Non-pigmented ciliary epithelial cell (primary cell): ENCODE results near the gene MICB.

Source experiments
- DNase-seq: peaks from one replicate; pipeline ENCODE4 v3.0.0-alpha.2; 2010; ENCODE audit warnings: low read depth

The MICB gene

DNA sequence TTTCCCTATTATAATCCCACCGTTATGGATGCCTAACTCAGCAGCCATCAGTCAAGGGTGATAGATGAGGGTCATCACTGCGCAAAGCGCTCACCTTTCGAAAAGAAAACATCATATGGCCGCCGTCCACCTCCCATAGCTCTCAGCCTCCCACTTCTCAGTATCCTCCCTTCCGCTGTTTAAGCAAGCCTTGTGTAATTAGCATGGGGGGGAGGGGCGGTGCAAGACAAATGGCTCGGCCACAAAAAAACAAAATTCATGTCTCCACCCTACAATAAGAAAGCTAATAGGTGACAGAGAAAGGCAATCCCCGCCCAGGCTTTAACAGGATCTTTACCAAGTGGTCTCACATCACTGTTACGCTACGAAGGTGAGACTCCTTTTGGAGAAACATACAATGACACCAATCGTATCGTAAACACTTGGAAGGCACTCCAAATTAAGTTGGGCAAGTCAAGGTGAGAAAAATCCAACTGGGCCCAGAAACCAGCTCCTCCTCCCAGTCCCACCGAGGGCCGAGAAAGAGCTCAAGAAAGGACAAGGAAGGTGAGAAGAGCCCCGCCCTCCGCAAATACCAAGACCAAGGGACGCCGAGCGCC, 43.2 kb downstream of the MICB start:
- DNase-seq = no peak

DNA sequence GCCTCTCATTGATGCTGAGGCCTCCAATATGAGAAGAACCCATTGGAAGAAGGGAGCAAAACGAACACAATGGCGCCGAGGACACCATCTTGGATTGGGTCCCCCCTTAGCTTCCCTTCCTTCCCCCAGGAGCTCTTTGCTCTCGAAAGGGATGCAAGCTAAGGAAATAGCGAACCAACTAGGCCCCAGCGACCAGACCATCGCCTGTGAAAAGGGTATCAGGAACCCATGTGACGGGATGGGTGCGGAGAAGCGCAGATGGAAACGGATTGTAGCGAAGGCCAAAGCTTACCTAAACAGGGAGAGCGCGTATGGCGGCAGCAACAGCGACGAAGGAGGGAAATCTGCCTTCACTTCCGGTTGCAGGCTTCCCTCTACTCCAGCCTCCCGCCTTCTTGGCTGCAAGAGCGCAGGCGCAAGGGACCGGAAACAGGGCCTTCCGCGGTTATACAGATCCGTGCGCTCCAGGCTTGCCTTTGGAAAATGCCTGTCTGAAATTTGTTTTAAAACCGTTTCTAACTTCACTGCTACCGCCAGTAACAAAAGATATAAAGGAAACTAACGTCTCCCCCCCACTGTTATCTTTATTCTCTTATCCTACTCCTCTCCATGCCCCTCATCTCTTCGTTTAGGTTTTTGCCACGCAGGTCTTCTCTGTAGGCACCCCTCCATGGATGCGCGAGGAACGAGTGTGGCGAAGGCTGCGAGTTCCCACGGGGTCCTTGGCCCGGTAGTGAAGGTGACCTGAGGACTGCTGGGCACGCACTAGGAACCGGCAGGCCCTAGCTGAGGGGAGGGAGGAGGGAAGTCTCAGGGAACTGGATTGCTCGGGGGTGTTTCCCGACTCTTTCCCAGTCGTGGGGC, 43.9 kb downstream of the MICB start, which contains the start of gene DDX39B:
Gene DDX39B, minus strand, starts transcription at position 346 of the 864 bp plus-strand sequence. CDS start 1,471 bp downstream, outside the sequence.
- peak; percentile 82 for DNase-seq

DNA sequence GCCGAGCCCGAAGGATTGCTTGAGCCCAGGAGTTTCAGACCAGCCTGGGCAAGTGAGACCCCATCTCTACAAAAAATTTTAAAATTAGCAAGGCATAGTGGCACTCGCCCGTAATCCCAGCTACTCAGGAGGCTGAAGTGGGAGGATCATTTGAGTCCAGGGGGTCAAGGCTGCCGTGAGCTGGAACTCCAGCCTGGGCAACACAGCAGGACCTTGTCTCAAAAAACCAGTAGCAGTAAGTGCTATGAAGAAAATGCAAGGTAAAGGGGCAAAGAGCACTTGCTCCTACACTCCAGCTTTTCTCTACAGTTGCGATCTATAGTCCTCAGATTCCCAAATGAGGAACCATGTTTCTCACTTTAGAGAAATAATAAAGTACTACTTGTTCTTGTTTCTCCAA, 45.7 kb downstream of the MICB start:
- DNase-seq = no peak

DNA sequence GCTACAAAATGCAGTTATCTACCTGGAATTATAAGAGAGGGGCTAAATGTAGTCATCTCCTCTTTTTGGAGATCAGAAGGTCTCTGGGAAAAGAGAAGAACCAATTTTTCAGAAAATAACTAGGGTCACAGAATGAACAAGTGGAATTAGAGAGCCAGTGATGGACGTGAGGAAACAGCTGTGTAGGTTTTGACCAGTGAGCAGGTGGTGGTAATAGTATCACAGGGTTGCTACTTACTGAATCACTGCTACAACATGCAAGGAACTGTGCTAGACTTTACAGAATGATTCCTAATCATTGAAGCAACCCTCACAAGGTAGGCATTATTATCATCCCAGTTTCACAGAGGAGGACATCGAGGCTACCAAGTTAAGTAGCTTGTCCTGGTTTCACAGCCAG, 46.7 kb downstream of the MICB start:
- DNase-seq = no peak

DNA sequence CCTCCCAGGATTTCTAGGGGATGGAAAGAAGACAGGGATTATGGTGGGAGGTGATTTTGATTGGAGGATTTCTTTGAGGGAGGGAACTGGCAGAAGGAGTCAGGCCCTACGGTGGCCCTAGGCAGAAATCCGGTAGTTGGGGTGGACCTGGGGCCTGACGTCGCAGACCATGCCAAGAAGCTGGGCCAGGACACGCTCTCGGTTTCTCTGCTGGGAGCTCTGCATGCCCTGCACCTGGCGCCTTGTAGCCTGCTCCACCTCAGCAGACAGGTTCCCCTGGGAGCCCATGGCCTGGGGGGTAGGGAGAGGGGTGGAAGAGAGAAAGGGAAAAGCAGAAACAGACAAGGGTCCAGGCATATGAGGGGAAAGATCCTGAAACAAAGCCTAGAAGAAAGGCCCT, 47.3 kb downstream of the MICB start:
- DNase-seq = no peak

DNA sequence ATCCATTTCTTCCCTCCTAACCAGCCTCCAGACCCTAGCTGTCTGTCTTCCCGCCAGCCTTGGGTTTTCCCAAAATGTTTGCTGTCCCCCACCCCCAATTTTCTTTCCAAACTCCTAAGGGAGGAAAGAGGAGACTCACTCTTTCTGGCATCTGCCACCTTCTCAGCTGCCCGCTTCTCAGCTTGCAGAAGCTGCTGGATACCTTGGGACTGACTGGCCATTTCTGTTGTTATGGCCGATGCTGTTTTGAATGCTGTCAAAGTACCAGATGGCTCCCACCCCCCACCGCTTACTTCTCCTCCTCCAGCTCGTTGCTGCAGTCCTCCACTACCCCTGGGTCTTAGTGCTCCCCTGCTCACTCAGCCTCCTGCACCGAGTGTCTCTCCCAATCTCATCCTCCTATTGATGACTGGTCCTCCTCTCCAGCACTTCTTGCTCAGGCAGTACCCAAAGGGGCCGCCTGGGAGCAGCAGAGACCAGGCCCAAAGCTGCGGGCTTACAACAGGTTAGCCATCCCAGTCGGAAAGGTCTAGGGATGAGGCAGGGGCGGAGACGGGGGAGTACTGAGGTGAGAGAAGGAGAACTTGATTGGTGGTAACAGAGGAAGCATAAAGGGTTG, 48.5 kb downstream of the MICB start, which contains the start of gene ATP6V1G2:
Gene ATP6V1G2, minus strand, starts transcription at position 270 of the 619 bp plus-strand sequence. Its CDS starts 49 bp downstream, at position 221.
- no peak for DNase-seq

DNA sequence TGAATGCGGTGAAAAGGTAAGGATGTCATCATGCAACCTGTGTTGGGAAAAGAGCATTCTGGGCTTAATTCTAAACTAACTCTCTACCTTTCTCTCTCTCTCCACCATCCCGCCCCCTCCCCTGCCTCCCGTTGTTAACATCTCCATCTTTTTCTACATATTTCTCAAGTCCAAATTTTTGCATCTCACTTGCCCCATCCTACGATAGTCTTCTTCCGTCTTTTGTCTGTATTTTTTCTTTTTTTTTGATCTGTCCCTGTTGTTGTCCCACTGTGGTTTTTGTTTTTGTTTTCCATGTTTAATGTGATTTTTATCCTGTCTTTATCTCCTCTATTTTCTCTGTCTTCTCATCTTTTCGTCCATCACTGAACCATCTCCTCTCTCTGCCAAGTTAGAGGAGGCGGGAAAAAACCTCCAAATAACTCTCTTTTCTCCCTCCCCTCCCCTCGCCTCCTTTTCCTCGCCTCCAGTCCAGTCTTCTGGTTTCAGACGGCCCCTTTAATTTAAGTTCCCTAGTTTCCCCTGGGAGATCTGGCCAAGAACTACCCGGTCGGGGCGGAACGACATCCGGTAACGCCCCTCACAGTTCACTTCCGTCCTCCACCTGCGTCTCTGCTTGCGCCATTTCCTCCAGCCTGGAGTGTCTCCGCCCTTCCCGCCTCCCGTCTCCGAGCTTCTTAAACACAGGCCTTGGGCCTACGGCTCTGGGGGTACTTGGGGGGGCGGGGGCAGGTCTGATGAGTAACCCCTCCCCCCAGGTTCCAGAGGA, 49.2 kb downstream of the MICB start, which contains the start of gene NFKBIL1:
Gene NFKBIL1, plus strand, starts transcription at position 651 of the 769 bp plus-strand sequence. Its CDS starts 87 bp downstream, at position 738.
- DNase-seq = peak; percentile 89

DNA sequence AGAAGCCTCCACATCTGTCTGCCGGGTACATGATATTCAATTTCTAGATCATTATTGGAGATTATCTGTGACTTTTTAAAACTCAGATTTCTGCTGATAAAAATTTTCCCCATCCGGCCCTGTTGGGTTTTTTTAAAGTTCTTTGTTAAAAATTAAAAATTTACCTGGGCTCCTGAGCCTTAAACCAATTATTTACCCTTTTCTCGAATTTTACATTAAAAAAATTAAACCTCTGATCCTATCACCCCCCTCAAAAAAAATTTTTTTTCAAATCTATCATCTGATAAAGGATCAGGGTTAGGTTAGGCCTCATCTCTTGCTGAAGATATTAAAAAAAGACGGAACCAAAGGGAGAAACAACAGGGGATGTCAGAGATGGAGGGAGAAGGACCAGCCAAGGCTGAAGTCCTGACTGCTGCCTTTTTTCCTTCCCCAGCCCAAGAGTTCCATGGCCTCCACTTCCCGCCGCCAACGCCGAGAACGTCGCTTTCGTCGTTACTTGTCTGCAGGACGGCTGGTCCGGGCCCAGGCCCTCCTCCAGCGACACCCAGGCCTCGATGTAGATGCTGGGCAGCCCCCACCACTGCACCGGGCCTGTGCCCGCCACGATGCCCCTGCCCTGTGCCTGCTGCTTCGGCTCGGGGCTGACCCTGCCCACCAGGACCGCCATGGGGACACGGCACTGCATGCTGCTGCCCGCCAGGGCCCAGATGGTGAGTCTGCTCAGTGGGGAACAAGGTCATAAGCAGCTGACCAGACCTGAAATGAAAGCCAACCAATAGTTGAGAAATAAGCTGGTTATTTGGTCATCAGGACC, 50.0 kb downstream of the MICB start:
- DNase-seq = no peak

DNA sequence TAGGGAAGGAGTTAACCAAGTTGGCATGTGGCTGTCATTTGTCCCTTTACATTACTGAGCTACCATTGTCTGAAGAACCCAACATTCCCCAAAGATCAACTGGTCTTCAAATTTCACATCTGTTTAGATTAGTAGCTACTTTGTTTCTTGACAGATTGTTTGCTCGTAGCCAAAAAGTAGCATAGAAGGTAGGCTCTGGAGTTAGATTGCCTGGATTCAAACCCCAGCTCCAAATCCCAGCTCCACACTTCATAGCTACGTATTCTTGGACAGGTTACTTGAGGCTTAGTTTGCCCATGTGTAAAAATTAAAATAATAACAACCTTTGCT, 50.6 kb downstream of the MICB start:
- no peak for DNase-seq

DNA sequence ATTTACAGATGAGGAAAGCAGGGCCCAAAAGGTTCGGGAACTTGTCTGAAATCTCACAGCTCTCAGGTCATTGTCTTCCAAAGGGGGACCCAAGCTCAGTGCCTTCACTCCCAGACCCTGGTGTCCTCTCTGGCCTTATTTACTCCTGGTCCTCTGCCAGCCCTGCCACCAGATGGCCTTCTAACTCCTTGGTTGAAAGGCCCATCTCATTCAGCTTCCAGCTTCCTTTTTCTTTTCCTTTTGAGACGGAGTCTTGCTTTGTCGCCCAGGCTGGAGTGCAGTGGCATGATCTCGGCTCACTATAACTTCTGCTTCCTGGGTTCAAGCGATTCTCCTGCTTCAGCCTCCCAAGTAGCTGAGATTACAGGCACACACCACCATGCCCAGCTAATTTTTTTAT, 53.4 kb downstream of the MICB start:
- DNase-seq = peak; percentile 31

DNA sequence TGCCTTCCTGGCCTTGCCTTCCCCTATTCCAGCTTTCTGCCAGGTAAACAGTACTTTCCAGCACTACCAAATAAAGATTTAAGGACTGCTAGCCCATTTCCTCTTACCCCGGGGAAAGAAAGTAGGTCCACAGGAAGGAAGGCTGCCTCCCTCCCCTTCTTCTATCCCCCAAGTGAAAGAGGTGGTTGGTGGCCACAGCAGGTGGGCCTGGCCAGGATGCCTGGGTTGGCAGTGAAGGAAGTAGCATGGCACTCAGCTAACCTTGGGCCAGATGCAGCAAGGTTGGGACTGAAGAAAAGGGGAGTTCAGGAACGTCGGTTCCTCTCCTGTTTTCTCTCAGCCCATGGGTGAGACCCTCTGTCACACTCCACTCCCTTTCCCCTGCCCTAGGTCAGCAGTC, 58.4 kb downstream of the MICB start:
- DNase-seq = no peak

DNA sequence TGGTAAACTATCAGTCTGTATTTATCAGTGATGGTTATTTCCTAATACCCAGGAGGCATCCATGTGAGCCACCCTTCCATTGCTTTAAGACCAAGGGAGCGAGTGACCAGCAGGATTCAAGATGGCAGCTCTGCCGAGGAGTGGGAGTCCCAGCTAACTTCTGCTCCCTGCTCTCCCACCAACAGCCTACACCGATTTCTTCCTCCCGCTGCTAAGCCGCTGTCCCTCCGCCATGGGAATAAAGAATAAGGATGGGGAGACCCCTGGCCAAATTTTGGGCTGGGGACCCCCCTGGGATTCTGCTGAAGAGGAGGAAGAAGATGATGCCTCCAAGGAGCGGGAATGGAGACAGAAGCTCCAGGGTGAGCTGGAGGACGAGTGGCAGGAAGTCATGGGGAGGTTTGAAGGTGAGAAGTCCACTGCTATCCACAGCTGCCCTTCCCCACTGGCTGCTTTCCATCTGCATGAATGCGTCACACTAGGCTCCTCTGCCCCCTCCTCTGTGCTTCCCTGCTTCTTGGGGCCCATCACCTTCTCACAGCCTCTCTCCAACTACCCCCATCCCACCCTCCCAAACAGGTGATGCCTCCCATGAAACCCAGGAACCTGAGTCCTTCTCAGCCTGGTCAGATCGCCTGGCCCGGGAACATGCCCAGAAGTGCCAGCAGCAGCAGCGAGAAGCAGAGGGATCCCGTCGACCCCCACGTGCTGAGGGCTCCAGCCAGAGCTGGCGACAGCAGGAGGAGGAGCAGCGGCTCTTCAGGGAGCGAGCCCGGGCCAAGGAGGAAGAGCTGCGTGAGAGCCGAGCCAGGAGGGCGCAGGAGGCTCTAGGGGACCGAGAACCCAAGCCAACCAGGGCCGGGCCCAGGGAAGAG, 59.7 kb downstream of the MICB start:
- no peak for DNase-seq

DNA sequence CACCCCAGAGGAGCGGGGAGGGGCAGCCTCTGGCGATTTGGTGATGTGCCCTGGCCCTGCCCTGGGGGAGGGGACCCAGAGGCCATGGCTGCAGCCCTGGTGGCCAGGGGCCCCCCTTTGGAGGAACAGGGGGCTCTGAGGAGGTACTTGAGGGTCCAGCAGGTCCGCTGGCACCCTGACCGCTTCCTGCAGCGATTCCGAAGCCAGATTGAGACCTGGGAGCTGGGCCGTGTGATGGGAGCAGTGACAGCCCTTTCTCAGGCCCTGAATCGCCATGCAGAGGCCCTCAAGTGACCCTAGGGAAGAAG, 60.3 kb downstream of the MICB start:
- no peak for DNase-seq

DNA sequence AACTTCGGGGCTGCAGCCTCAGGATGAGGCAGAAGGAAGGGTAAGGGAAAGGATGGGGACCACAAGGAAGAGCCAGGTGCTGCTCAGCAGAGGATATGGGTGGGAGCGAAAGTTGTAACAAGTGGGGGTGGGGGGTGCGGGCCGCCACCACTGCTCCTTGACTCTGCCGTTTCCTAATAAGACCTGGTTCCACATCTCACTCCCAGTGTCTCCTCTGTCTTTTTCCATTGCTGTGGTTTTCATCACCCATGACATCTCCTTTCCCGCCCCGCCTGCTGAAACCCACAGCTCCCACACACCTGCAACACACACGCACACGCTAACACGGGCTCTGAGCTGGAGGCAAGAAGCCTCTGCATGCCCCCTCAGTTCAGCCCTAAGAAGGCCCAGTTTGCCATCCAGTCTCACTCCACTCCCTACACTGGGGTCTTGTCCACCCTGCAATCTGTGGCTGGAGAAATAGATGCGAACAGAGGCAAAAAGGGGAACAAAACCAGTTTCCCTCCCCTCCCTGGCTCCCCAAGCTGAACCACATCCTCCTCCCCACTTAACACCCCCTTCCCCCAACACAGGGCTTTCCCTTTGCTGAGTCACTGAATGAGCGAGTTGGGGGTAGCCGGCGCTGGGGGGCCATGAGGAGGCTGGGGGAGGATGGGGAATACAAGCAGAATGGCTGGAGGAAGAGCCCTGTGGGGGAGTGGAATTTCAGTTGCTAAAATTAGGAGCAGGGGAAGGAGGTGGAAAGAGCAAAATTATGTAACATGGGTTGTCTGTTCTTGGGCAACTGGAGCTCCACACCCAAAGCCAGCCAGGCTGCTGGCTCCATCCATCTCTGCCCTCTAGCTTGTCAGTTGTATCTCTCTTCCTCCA, 60.9 kb downstream of the MICB start:
- DNase-seq = no peak

DNA sequence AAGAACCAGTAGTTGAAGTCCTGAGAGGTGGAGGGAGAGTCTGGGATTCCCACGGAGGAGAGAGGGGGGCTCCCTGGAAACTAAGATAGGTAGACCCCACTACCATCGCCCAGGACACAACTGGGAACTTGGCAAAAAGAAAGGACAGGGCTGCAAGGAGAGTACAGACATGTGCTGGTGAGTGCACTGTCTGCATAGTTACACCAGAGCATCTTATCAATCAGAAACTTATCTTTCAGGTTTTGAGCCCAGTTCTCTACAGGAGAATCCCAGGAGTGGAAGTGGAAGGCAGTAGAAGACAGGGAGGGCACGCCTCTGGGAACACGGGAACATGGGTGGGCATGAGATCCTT, 61.6 kb downstream of the MICB start:
- DNase-seq = no peak

DNA sequence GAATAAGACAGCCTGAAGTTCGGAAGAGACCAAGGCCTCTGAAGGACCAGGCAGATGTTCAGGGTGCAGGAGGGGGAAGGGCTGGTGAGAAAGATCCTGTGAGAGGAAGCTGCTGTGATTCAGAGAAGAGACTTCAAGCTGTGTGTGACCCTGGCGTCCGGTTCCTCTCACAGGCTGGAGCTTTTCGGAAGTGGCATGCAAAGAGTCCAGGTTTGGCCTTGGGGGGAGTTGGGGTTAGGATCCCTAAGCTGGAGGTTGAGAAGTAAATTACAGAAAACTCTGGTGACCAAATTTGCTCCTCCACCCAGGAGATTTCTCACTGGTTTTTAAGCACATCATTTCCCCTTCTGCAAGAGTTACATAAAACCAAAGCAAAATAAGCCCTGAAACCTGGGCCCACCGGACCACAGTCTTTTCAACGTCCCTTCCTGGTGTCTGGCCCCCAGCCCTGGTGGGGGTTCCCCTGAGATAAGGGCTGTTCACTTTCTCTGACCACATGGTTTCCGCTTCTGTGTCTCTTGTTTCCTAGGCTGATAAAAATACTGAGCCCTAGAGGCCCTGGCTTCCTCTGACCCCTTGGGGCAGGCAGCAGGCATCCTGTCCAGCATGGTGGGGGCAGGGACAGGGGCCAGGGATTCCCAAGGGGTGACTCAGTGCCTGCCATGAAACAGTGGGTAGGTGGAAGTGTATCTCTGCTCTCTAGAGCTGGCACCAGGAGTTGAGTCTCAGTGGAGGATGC, 62.2 kb downstream of the MICB start:
- DNase-seq = no peak

DNA sequence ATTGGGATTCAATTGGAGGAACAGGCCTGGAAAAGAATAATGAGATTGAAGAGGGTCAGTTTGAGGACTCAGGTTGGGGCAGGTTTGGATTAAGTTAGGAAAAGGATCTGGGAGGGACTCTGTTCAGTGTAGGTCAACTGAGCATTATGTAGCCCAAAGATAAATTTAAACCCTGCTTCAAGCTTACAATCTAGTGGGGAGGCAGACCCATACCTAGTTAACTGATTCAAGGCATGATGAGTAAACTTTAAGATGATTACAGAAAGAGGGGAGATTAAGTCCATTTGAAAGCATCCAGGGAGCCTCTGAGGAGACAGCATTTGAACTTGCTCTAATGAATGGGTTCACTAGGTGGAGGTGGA, 62.7 kb downstream of the MICB start:
- DNase-seq = no peak
